ENCODE results near the gene PPP1R37.

- TF ChIP-seq POLR2AphosphoS5 (IDR thresholded peaks at IDR 0.05; ENCODE audit: low read depth, low read length) (no peak), MYC (CRISPR knock-in tag; IDR thresholded peaks at IDR 0.05; ENCODE audit: borderline replicate concordance) (no peak), YY1 (IDR thresholded peaks at IDR 0.05; ENCODE audit: insufficient read depth, insufficient replicate concordance, low read depth, low read length) (no peak), ZNF83 (CRISPR knock-in tag; IDR thresholded peaks at IDR 0.05; ENCODE audit: borderline replicate concordance) (no peak), ZBTB7B (CRISPR knock-in tag; IDR thresholded peaks at IDR 0.05) (no peak), CHD4 (IDR thresholded peaks at IDR 0.05; ENCODE audit: borderline replicate concordance, low read length) (no peak), ESRRA (CRISPR knock-in tag; IDR thresholded peaks at IDR 0.05; ENCODE audit: low read depth) (no peak), ZBTB42 (CRISPR knock-in tag; IDR thresholded peaks at IDR 0.05) (no peak)
Measured at GRCh38 chr19:45146251-45146650, 53.3 kb downstream of the PPP1R37 start.

All from HepG2 (cell line).